K562 (cell line): Measurements from ENCODE around the gene TDG. TPM values are rescaled to one million over a fixed set of nuclear protein-coding genes. Genes with fewer than 3 reads are reported as not detected.
A peak's percentile ranks its signal among the peaks of the same experiment; 100 is the strongest.

Experiments used
- ATAC-seq: fragments of 200-7000 bp; cut with Tn5 transposase; 3 replicates; pipeline ENCODE4 v1.9.1; 2020; ENCODE audit warnings: moderate library complexity
- BruUV-seq: library from RNA; stranded (reverse); fragments of 400-500 nt; replicated peaks from 2 replicates; lab custom pipeline; 2021; lab: Mats Ljungman, UMichigan
- CTCF ChIA-PET: fragments of 300-600 bp; formaldehyde crosslinking; extraction: SDS; loops from one replicate; lab custom pipeline; 2021; ENCODE audit warnings: low intra/inter-chr PET ratio; lab: Yijun Ruan, JAX
- POLR2A ChIA-PET: fragments of 300-600, 350-650 bp; sonication (Branson Sonifier 250); formaldehyde crosslinking; extraction: SDS; loops from one replicate; lab custom pipeline; 2021; ENCODE audit warnings: antibody characterized with exemption, inconsistent platforms; lab: Yijun Ruan, JAX
- DNase-seq, 4 experiments: peaks; one replicate each; pipeline versions ENCODE4 v3.0.0 to v3.0.0-alpha.2; 2011 to 2018; ENCODE audit warnings: low spot score in 3 of 4, mixed read lengths in 3 of 4; ENCODE audit errors: extremely low read depth in 1 of 4
- FAIRE-seq: peaks from 2 replicates; lab custom pipeline; 2011; peaks lifted over from hg19 to GRCh38; lab: Jason Lieb, UNC
- H2AFZ ChIP-seq: 2 replicates; pipeline ENCODE4 v1.6.0; 2011; ENCODE audit warnings: low read depth, low read length, control low read depth, inconsistent platforms
- H3K27ac ChIP-seq: fragments of 200-600 bp; 3 replicates; pipeline ENCODE4 v1.8.0; 2011; ENCODE audit warnings: low read depth, mild to moderate bottlenecking, control low read depth, inconsistent platforms, low read length, moderate library complexity, mixed read lengths; ENCODE audit errors: extremely low read depth
- H3K27me3 ChIP-seq, 2 experiments: fragments of 300-600 bp in 1 of 2; 2 replicates in 1 of 2; 3 replicates in 1 of 2; pipeline versions ENCODE4 v1.6.0 to v1.8.0; 2011; ENCODE audit warnings: inconsistent platforms in 2 of 2, low read length in 2 of 2, mild to moderate bottlenecking in 1 of 2, mixed read lengths in 1 of 2, moderate library complexity in 1 of 2; ENCODE audit not compliant: control insufficient read depth in 2 of 2, insufficient read depth in 2 of 2
- H3K36me3 ChIP-seq: fragments of 300-600 bp; 3 replicates; pipeline ENCODE4 v1.8.0; 2011; ENCODE audit warnings: mild to moderate bottlenecking, low read length, inconsistent platforms; ENCODE audit not compliant: control insufficient read depth, insufficient read depth
- H3K4me1 ChIP-seq, 2 experiments: fragments of 200-600 bp in 1 of 2; replicated peaks in 1 of 2; 2 replicates in 1 of 2; 3 replicates in 1 of 2; pipeline versions ENCODE4 v1.5.1 to v1.8.0; 2011; ENCODE audit warnings: inconsistent platforms in 2 of 2, low read length in 2 of 2, mild to moderate bottlenecking in 1 of 2, mixed read lengths in 1 of 2, moderate library complexity in 1 of 2; ENCODE audit not compliant: control insufficient read depth in 2 of 2, insufficient read depth in 2 of 2
- H3K4me2 ChIP-seq: 2 replicates; pipeline ENCODE4 v1.6.1; 2011; ENCODE audit warnings: low read length, control low read depth, inconsistent platforms, mixed read lengths; ENCODE audit not compliant: insufficient read depth
- H3K4me3 ChIP-seq: fragments of 200-600 bp; sonication (generic), shearing (Covaris generic); 2 replicates; pipeline ENCODE4 v1.5.1; 2016; ENCODE audit warnings: control low read depth, inconsistent platforms
- H3K79me2 ChIP-seq: fragments of 200-600 bp; 3 replicates; pipeline ENCODE4 v1.8.0; 2011; ENCODE audit warnings: low read length, inconsistent platforms; ENCODE audit not compliant: control insufficient read depth, insufficient read depth
- H3K9ac ChIP-seq, 2 experiments: 2 replicates each; pipeline versions ENCODE4 v1.6.0 to v1.6.1; 2011; ENCODE audit warnings: low read depth in 2 of 2, low read length in 2 of 2, control low read depth in 1 of 2, inconsistent platforms in 1 of 2, mild to moderate bottlenecking in 1 of 2, mixed read lengths in 1 of 2; ENCODE audit not compliant: insufficient read depth in 1 of 2
- H3K9me1 ChIP-seq: one replicate; pipeline ENCODE4 v1.6.0; 2011; ENCODE audit warnings: inconsistent platforms, mild to moderate bottlenecking, low read length, moderate library complexity; ENCODE audit not compliant: control insufficient read depth, insufficient read depth
- H3K9me3 ChIP-seq: replicated peaks from 2 replicates; pipeline ENCODE4 v1.5.1; 2011; ENCODE audit warnings: low read depth, low read length, inconsistent platforms; ENCODE audit not compliant: control insufficient read depth, insufficient read depth
- H4K20me1 ChIP-seq: replicated peaks from 2 replicates; pipeline ENCODE4 v1.6.1; 2011; ENCODE audit warnings: low read length, inconsistent platforms, mixed read lengths; ENCODE audit not compliant: control insufficient read depth, insufficient read depth
- CEBPB ChIP-seq: fragments of 450-650 bp; IDR thresholded peaks from 2 replicates; pipeline ENCODE4 v1.6.1; 2016; ENCODE audit warnings: missing genetic modification characterization, missing compliant biosample characterization
- WGBS: fragments of 100-300 bp; shearing (Covaris generic); methylation state at CpG from one replicate; pipeline ENCODE4 v1.1.6; 2016; ENCODE audit warnings: low coverage, mixed read lengths; ENCODE audit not compliant: insufficient coverage; ENCODE audit errors: missing lambda C conversion rate; 5-methylcytosine and 5-hydroxymethylcytosine counted together
- in situ Hi-C: fragments of 300-500 bp; cut with MboI; formaldehyde crosslinking; loops from 4 replicates; pipeline ENCODE4 v1.15.0; 2018; ENCODE audit warnings: inconsistent platforms, mixed read lengths
- intact Hi-C: fragments of 100-400 bp; cut with micrococcal nuclease; formaldehyde crosslinking; loops from 2 replicates; pipeline ENCODE4 v1.14.2; 2022
- polyA plus RNA-seq, 8 experiments: library from polyadenylated mRNA; depleted of rRNA in 4 of 8; stranded (reverse) in 5 of 8; unstranded in 3 of 8; fragments of >200 nt; fragmentation: Nextera tagmentation in 2 of 8; fragmentation: Illumina TruSeq in 1 of 8; extraction: Ambion mirVana in 2 of 8; extraction: Trizol in 1 of 8; gene quantifications; 2 replicates each; pipeline versions ENCODE4 v1.2.1 to v1.2.3, GENCODE V29; 2011 to 2014; ENCODE audit warnings: inconsistent platforms in 1 of 8, missing spikeins in 1 of 8
- total RNA-seq, 7 experiments: library from RNA; depleted of rRNA in 6 of 7; stranded (reverse); fragments of >200 nt in 6 of 7; fragmentation: Illumina TruSeq in 2 of 7; extraction: Trizol in 2 of 7; gene quantifications; 2 replicates each; pipeline versions ENCODE4 v1.2.1 to v1.2.3, GENCODE V29; 2011 to 2021; ENCODE audit warnings: low replicate concordance in 1 of 7
- TF ChIP-seq, protein P1 (sequence below): fragments of 250-450 bp; sonication (Bioruptor Pico); IDR thresholded peaks from 2 replicates; pipeline ENCODE4 v1.5.1; 2021; ENCODE audit warnings: mild to moderate bottlenecking
- TF ChIP-seq, protein P2 (sequence below): IDR thresholded peaks from 2 replicates; pipeline ENCODE4 v1.6.1; 2016; ENCODE audit warnings: missing genetic modification characterization, missing compliant biosample characterization

The TDG gene
- total and polyA plus RNA-seq, 9 of the 15 experiments (the other 6 are each of a cell fraction or from before 2014, with no cell fraction given): 37.6 to 77.2 (median 64.0) TPM

DNA sequence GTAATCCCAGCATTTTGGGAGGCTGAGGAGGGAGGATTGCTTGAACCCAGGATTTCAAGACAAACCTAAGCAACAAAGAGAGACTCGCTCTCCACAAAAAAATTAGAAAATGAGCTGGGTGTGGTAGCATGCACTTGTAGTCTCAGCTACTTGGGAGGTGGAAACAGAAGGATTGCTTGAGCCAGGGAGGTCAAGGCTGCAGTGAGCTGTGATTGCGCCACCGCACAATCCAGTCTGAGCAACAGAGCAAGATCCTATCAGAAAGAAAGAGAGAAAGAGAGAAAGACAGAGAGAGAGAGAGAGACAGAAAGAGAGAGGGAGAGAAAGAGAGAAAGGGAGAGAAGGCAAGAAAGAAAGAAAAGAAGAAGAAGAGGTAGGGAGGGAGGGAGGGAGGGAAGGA lies 37.0 kb downstream of the TDG start:
- in situ Hi-C loops: no loop called here
- TF ChIP-seq CEBPB (tag): peak; percentile 41; the same call in 1 of the 2 replicates
- TF ChIP-seq, protein P1, sequence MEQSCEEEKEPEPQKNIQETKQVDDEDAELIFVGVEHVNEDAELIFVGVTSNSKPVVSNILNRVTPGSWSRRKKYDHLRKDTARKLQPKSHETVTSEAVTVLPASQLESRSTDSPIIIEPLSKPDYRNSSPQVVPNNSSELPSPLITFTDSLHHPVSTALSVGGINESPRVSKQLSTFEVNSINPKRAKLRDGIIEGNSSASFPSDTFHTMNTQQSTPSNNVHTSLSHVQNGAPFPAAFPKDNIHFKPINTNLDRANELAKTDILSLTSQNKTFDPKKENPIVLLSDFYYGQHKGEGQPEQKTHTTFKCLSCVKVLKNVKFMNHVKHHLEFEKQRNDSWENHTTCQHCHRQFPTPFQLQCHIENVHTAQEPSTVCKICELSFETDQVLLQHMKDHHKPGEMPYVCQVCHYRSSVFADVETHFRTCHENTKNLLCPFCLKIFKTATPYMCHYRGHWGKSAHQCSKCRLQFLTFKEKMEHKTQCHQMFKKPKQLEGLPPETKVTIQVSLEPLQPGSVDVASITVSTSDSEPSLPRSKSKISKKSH (CRISPR knock-in tag): no peak
- TF ChIP-seq, protein P2, sequence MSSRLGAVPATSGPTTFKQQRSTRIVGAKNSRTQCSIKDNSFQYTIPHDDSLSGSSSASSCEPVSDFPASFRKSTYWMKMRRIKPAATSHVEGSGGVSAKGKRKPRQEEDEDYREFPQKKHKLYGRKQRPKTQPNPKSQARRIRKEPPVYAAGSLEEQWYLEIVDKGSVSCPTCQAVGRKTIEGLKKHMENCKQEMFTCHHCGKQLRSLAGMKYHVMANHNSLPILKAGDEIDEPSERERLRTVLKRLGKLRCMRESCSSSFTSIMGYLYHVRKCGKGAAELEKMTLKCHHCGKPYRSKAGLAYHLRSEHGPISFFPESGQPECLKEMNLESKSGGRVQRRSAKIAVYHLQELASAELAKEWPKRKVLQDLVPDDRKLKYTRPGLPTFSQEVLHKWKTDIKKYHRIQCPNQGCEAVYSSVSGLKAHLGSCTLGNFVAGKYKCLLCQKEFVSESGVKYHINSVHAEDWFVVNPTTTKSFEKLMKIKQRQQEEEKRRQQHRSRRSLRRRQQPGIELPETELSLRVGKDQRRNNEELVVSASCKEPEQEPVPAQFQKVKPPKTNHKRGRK (tag): peak; percentile 51
- FAIRE-seq: peak; percentile 54
- Histone ChIP-seq H3K9ac (no peak overlapping the region), H3K79me2 (no peaks in the 10 kb centered on the region), H3K4me3 (no peak overlapping the region), H2AFZ (no peak overlapping the region), H3K9me1 (no peaks in the 10 kb centered on the region), H3K9me3 (no peaks in the 10 kb centered on the region), H4K20me1 (no peaks in the 10 kb centered on the region), H3K27me3 (0 out of 5 replicates have a peak, but pooled peaks cover 0 to 6% of the 10 kb centered on the region in 2 experiments), H3K4me1 (peaks cover 2 to 3% of the 10 kb centered on the region in 2 experiments; a peak in 1 of 5 replicates), H3K36me3 (no peaks in the 10 kb centered on the region), H3K27ac (no peak overlapping the region), H3K4me2 (no peak overlapping the region)
- BruUV-seq: no TSS peak
- intact Hi-C loops: no loop called here
- CTCF ChIA-PET: no interaction called here
- 39% methylated on average over 3 of the region's 3 CpGs for WGBS
- ATAC-seq: no peak
- POLR2A ChIA-PET: no interaction called here
- DNase-seq: no peak
